Activated CD4-positive, alpha-beta memory T cell treated with anti-CD3 and anti-CD28 coated beads, Interleukin-2, amount 10 ng/mL, durations not matched to agents 7 days and 5 days (primary cell): ENCODE measurements around the gene WDR11. TPM values are rescaled to one million over a fixed set of nuclear protein-coding genes. Genes with fewer than 3 reads are reported as not detected.
A peak's percentile ranks its signal among the peaks of the same experiment; 100 is the strongest.
"Not testable (repeated sequence)": the region's sequence is repeated elsewhere in the genome, so short reads cannot be mapped to it uniquely, and the experiment has no call there.

Source experiments
- CTCF ChIA-PET: fragments of 350-600 bp; sonication (Branson Sonifier 250); formaldehyde crosslinking; loops from one replicate; lab custom pipeline; 2021; ENCODE audit warnings: antibody characterized with exemption, inconsistent platforms; lab: Charles Lee
- POLR2A ChIA-PET: fragments of 350-600 bp; sonication (Branson Sonifier 250); formaldehyde crosslinking; loops from one replicate; lab custom pipeline; 2021; ENCODE audit warnings: antibody characterized with exemption; lab: Charles Lee
- DNase-seq: peaks from one replicate; pipeline ENCODE4 v3.0.0-alpha.2; 2020
- H3K27ac Mint-ChIP-seq: one replicate; pipeline ENCODE4 v1.8.0; 2021; ENCODE audit warnings: mild to moderate bottlenecking, mixed read lengths
- H3K27me3 Mint-ChIP-seq: one replicate; pipeline ENCODE4 v1.8.0; 2021; ENCODE audit warnings: mixed read lengths
- H3K36me3 Mint-ChIP-seq: one replicate; pipeline ENCODE4 v1.8.0; 2021; ENCODE audit warnings: low read depth, mixed read lengths
- H3K4me1 Mint-ChIP-seq: one replicate; pipeline ENCODE4 v1.8.0; 2021; ENCODE audit warnings: mixed read lengths
- H3K4me3 Mint-ChIP-seq: one replicate; pipeline ENCODE4 v1.8.0; 2021; ENCODE audit warnings: mild to moderate bottlenecking, mixed read lengths
- H3K9me3 Mint-ChIP-seq: one replicate; pipeline ENCODE4 v1.8.0; 2021; ENCODE audit warnings: mixed read lengths
- total RNA-seq, 2 experiments: library from RNA; stranded (reverse); gene quantifications; one replicate each; pipeline ENCODE4 v1.2.3, GENCODE V29; 2021

The WDR11 gene
- total RNA-seq, 2 experiments from 2014 or later = 41.5 to 47.0 TPM

- Mint-ChIP-seq H3K36me3 (peaks cover 45% of the 10 kb centered on the region), H3K9me3 (no peaks in the 10 kb centered on the region), H3K4me3 (no peak overlapping the region), H3K27me3 (no peaks in the 10 kb centered on the region), H3K4me1 (no peaks in the 10 kb centered on the region), H3K27ac (no peak overlapping the region)
- POLR2A ChIA-PET = no interaction called here
- DNase-seq = no peak
- CTCF ChIA-PET = no interaction called here
Measured at GRCh38 chr10:120887482-120887881, 36.3 kb downstream of the WDR11 start.

- no peak for DNase-seq
- H3K4me1 Mint-ChIP-seq = peaks cover under 1% of the 10 kb centered on the region
- peaks cover 57% of the 10 kb centered on the region for H3K36me3 Mint-ChIP-seq
- H3K9me3 Mint-ChIP-seq = no peaks in the 10 kb centered on the region
- ChIA-PET POLR2A (interaction anchor here (1.0 kb wide), 1 partner anchor 40 kb away, joined by 3 read pairs; the partner anchor contains the start of gene WDR11), CTCF (no interaction called here)
- H3K27me3 Mint-ChIP-seq = no peaks in the 10 kb centered on the region
- no peak overlapping the region for H3K4me3 Mint-ChIP-seq
- H3K27ac Mint-ChIP-seq = no peak overlapping the region
Measured at GRCh38 chr10:120891365-120891764, 40.2 kb downstream of the WDR11 start.

DNA sequence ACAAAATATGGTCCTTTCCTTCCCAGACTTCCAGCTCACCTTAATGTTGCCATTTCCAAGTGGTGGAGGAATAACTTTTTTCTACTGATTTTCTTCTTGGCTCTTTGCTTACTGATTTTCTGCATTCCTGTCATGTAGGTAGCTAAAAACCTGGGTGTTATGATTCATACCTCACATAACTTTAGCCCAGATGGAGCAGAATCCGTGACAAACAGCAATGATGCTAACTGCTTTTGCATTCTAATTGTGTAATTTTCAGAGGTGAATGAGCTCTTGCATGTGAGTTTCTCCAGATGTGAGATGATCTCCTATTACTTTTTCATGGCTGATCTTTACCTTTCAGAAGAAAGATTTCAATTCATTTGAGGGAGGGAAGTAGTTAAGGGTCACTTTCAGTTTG is 43.4 kb downstream of the WDR11 start:
- Mint-ChIP-seq H3K4me1 (peaks cover 13% of the 10 kb centered on the region), H3K9me3 (no peaks in the 10 kb centered on the region), H3K4me3 (no peak overlapping the region), H3K36me3 (peaks cover 42% of the 10 kb centered on the region), H3K27ac (no peak overlapping the region), H3K27me3 (no peaks in the 10 kb centered on the region)
- POLR2A ChIA-PET = no interaction called here
- no peak for DNase-seq
- CTCF ChIA-PET = no interaction called here

DNA sequence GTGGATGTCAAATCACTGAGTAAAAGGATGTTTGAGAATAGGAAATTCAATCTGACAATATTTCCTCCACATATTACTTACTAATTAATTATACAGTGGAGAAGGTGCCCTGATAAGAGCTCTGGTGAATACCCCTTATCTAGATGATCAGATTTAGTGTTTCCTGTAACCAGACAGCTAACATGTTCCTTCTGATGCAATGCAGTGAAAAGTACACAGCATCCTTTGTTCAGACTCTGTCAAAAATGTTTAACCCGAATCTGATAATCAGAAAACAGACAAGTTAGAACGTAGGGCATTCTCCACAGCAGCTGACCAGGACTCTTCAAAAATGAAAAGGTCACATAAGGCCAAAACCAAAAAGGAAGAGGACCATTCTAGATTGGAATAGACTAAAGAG is 46.2 kb downstream of the WDR11 start:
- H3K9me3 Mint-ChIP-seq = no peaks in the 10 kb centered on the region
- H3K4me1 Mint-ChIP-seq = peaks cover 13% of the 10 kb centered on the region
- peak overlapping the region; percentile 55 for H3K27ac Mint-ChIP-seq
- H3K4me3 Mint-ChIP-seq = no peak overlapping the region
- ChIA-PET POLR2A (no interaction called here), CTCF (no interaction called here)
- no peaks in the 10 kb centered on the region for H3K27me3 Mint-ChIP-seq
- peaks cover 36% of the 10 kb centered on the region for H3K36me3 Mint-ChIP-seq
- no peak for DNase-seq

- Mint-ChIP-seq H3K27ac (no peak overlapping the region), H3K36me3 (peaks cover 73% of the 10 kb centered on the region), H3K4me1 (no peaks in the 10 kb centered on the region), H3K9me3 (peaks cover 2% of the 10 kb centered on the region), H3K27me3 (no peaks in the 10 kb centered on the region), H3K4me3 (no peak overlapping the region)
- DNase-seq = no peak
- ChIA-PET POLR2A (no interaction called here), CTCF (no interaction called here)
Measured at GRCh38 chr10:120905268-120905667, 54.1 kb downstream of the WDR11 start.

- no peaks in the 10 kb centered on the region for H3K4me1 Mint-ChIP-seq
- H3K27me3 Mint-ChIP-seq = no peaks in the 10 kb centered on the region
- no peak overlapping the region for H3K4me3 Mint-ChIP-seq
- ChIA-PET POLR2A (no interaction called here), CTCF (no interaction called here)
- peaks cover 4% of the 10 kb centered on the region for H3K9me3 Mint-ChIP-seq
- H3K36me3 Mint-ChIP-seq = no peaks in the 10 kb centered on the region
- no peak for DNase-seq
- no peak overlapping the region for H3K27ac Mint-ChIP-seq
Measured at GRCh38 chr10:120917521-120918250, 66.5 kb downstream of the WDR11 start.

DNA sequence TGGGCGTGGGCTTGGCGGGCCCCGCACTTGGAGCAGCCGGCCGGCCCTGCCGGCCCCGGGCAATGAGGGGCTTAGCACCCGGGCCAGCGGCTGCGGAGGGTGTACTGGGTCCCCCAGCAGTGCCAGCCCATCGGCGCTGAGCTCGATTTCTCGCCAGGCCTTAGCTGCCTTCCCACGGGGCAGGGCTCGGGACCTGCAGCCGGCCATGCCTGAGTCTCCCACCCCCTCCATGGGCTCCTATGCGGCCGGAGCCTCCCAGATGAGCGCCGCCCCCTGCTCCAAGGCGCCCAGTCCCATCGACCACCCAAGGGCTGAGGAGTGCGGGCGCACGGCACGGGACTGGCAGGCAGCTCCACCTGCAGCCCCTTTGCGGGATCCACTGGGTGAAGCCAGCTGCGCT is 72.7 kb downstream of the WDR11 start:
- H3K4me3 Mint-ChIP-seq, H3K27me3 Mint-ChIP-seq, H3K9me3 Mint-ChIP-seq, CTCF ChIA-PET, POLR2A ChIA-PET, DNase-seq, H3K4me1 Mint-ChIP-seq, H3K27ac Mint-ChIP-seq, H3K36me3 Mint-ChIP-seq: not testable (repeated sequence)

GRCh38 chr10:120926611-120927010 is 75.4 kb downstream of the WDR11 start:
- CTCF ChIA-PET = no interaction called here
- Mint-ChIP-seq H3K27ac (no peak overlapping the region), H3K27me3 (no peaks in the 10 kb centered on the region), H3K9me3 (no peaks in the 10 kb centered on the region), H3K36me3 (no peaks in the 10 kb centered on the region), H3K4me3 (no peak overlapping the region), H3K4me1 (no peaks in the 10 kb centered on the region)
- POLR2A ChIA-PET = no interaction called here
- DNase-seq = no peak

DNA sequence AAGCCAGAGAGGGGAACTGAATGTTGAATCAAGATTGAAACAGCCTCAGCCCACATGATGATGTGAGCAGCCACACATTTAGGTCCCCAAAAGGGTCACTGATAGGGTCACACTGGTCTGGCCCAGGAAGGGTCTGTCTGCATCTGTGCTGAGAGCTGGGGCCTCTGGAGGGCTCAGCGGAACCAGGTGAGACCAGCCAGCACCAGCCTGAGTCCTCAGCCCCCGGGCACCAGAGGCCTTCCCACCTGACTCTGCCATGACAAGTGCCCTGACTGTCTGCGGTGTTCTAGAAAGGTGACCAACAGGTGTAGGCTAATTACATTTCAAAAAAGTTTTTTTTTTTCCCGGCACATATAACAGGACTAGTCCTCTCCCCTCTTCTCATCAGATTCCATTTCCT is 76.2 kb downstream of the WDR11 start:
- Mint-ChIP-seq H3K27me3 (no peaks in the 10 kb centered on the region), H3K36me3 (no peaks in the 10 kb centered on the region), H3K9me3 (no peaks in the 10 kb centered on the region), H3K27ac (no peak overlapping the region), H3K4me1 (no peaks in the 10 kb centered on the region), H3K4me3 (no peak overlapping the region)
- DNase-seq = no peak
- ChIA-PET POLR2A (no interaction called here), CTCF (no interaction called here)

DNA sequence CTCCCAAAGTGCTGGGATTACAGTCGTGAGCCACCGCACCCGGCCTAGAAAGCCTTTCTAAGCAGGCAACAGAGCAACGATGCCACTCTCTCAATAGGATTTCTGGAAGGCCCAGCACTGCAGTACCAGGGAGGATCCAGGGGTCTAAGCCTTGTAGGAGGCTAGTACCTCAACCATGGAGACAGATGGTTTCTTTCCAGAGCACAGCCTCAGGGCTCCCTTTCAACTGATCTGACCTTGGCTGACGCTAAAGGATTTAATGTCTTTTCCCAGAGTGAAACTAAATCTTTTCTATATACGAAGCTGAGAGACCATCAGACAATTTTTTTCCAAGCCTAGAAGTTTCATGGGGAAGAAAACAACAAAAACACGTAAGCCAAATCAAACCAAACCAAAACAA is 78.0 kb downstream of the WDR11 start:
- Mint-ChIP-seq H3K4me3 (no peak overlapping the region), H3K4me1 (no peaks in the 10 kb centered on the region), H3K27me3 (no peaks in the 10 kb centered on the region), H3K36me3 (no peaks in the 10 kb centered on the region), H3K9me3 (no peaks in the 10 kb centered on the region), H3K27ac (no peak overlapping the region)
- no peak for DNase-seq
- ChIA-PET CTCF (no interaction called here), POLR2A (no interaction called here)

GRCh38 chr10:120931423-120931822 is 80.3 kb downstream of the WDR11 start:
- Mint-ChIP-seq H3K4me3 (no peak overlapping the region), H3K27ac (no peak overlapping the region), H3K4me1 (no peaks in the 10 kb centered on the region), H3K9me3 (no peaks in the 10 kb centered on the region), H3K36me3 (no peaks in the 10 kb centered on the region), H3K27me3 (no peaks in the 10 kb centered on the region)
- no peak for DNase-seq
- ChIA-PET POLR2A (no interaction called here), CTCF (no interaction called here)

- CTCF ChIA-PET = no interaction called here
- no peak for DNase-seq
- Mint-ChIP-seq H3K4me3 (no peak overlapping the region), H3K27me3 (no peaks in the 10 kb centered on the region), H3K9me3 (no peaks in the 10 kb centered on the region), H3K27ac (no peak overlapping the region), H3K36me3 (no peaks in the 10 kb centered on the region), H3K4me1 (no peaks in the 10 kb centered on the region)
- POLR2A ChIA-PET = no interaction called here
Measured at GRCh38 chr10:120931999-120932398, 80.8 kb downstream of the WDR11 start.

- no peak for DNase-seq
- Mint-ChIP-seq H3K9me3 (no peaks in the 10 kb centered on the region), H3K4me3 (no peak overlapping the region), H3K27ac (no peak overlapping the region), H3K27me3 (no peaks in the 10 kb centered on the region), H3K4me1 (peaks cover 5% of the 10 kb centered on the region), H3K36me3 (no peaks in the 10 kb centered on the region)
- POLR2A ChIA-PET = no interaction called here
- CTCF ChIA-PET = no interaction called here
Measured at GRCh38 chr10:120938822-120939221, 87.7 kb downstream of the WDR11 start.

DNA sequence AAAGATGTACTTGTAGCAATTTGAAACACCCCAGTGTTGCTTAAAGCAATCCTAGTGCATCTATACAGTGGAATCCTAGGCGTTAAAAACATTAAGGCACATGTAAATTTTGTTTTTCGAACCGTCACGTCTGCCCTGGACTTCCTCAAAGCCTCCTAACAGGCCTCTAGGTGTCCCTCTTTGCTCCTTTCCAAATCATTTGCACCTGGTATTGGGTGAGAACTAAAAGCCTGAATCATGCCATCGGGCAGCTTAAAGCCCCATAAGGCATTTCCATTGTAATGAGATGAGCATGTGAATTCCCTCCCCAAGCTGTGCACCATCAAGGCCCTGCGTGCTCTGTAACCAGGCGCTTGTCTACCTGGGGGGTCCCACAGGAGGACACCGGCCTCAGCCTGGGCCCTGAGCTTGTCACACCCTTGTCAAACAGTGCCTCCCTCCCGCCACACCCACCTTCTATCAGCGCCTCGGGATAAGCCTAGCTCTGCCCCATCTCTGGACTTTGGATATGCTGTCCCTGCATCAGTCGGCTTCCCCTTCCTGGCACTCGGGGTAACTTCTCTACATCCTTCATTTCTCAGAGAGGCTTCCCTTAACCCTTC is 89.2 kb downstream of the WDR11 start:
- ChIA-PET CTCF (no interaction called here), POLR2A (no interaction called here)
- H3K27ac Mint-ChIP-seq = no peak overlapping the region
- no peaks in the 10 kb centered on the region for H3K36me3 Mint-ChIP-seq
- no peaks in the 10 kb centered on the region for H3K27me3 Mint-ChIP-seq
- no peak overlapping the region for H3K4me3 Mint-ChIP-seq
- DNase-seq = no peak
- H3K9me3 Mint-ChIP-seq = no peaks in the 10 kb centered on the region
- peaks cover 9% of the 10 kb centered on the region for H3K4me1 Mint-ChIP-seq
